ENCODE measurements around the gene TRAPPC2L.

The TRAPPC2L gene

DNA sequence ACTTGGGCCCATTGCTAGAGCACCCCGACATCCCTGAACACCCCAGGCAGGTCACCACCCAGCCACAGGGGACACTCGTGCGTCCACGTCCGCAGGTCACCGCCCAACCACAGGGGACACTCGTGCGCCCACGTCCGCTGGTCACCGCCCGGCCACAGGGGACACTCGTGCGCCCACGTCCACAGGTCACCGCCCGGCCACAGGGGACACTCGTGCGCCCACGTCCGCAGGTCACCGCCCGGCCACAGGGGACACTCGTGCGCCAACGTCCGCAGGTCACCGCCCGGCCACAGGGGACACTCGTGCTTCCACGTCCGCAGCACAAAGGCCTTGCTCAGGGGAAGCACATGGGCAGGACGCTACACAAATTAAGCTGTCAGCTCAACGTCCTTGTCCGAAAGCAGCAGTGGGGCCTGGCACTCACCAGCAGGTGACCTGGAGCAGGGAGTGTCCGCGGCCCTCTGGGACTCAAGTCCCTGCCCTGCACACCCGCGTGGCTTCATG, 17.8 kb upstream of the TRAPPC2L start:
- no peak for DNase-seq (ENCODE audit: low spot score)

DNA sequence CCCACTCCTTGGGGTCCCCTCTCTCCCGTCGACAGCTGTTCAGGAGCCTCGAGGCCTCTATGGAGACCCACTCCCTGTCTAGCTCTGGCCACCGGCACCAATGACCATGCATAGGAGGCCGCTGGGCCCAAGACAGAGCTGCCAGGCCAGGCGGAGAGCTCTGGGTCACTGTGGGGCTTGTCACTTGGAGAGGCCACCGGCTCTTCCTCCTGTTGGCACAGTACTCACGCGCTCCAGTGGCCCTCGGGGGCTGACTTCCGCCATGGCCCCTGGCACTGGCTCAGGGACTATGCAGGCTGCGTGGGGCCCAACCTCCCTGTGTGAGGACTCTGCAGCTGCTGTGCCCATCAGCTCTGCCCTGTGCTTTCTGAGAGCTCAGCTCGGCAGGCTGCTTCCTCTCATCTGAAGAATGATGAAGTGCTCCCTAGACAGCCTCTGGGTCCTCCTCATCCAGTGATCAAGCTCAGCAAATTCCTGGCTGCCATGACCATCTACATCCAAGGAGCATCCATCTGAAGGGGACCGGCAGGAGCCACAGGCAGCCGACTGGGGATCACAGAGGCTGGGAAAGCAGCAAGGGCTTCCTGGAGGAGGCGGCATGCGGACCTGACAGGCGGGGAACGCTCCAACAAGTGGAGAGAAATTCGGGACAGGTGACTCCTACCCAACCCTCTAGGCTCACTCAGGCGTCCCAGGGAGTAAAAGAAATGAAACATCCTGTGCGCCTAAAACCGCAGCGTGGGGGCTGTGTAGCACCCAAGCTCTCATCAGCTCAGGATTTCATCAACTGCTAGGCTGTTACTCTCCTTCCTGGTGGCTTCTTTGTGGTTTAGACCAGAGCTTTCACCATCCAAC, 17.0 kb upstream of the TRAPPC2L start:
- no peak for DNase-seq (ENCODE audit: low spot score)

DNA sequence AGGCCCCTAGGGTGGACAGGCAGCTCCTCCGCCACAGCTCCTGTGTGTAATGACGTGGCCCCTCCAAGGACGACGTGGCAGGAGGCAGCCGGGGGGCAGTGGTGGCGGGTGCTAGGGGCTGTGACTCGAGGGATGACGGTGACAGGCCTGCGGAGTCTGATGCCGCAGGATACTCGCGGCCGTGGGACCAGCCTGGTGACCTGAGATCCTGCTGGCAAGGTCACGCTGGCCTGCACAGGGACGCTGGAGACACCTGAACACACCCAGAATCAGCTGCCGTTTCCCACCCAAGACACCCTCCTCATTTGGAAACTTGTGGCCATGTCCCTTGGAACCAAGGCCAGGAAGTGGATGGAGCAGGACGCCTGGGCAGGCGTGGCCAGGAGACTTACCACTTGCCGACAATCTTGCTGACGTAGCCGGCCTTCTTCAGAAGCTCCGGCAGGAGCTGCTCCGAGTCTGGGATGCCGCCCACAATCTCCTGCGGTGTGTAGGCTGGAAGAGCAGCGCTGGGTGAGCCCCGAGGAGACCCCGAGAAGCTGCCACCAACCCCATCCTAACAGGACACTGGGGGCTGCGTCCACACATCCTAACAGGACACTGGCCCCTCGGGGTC, 16.2 kb upstream of the TRAPPC2L start:
- DNase-seq (ENCODE audit: low spot score) = no peak

DNA sequence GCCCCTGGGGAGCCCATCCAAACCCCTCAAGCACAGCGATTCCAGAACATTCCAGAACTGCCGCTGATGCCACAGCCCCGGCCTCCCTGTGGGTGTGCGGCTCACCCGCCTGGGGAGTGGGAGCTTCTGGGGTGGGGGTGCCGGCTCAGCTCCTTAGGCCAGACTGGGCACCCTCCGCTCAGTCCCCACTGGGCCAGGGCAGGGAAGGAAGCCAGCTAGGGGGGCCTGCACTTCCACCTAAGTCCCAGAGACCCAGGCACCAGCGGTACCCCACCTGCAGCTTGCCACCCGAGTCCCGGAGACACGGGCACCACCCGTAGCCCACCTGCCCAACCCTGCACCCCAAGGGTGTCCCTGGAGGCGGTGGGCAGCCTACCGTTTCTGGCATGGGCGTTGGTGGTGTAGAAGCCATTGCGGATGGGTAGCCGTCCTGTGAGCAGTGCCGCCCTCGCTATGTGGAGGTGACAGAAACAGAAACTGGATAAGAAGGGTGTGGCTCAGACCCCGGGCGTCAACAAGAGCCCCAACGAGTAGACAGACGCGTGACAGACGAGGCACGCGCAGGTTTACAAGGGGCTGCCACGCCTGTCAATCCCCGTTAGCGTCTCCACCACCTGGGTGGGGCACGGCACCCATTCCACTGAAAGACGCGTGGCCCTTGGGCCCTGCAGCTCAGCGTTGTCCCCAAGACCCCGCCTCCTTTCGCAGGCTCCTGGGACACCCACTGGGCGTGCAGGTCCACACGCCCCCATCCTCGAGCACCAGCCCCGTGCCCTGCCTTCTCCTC, 15.2 kb upstream of the TRAPPC2L start:
- no peak for DNase-seq (ENCODE audit: low spot score)

DNA sequence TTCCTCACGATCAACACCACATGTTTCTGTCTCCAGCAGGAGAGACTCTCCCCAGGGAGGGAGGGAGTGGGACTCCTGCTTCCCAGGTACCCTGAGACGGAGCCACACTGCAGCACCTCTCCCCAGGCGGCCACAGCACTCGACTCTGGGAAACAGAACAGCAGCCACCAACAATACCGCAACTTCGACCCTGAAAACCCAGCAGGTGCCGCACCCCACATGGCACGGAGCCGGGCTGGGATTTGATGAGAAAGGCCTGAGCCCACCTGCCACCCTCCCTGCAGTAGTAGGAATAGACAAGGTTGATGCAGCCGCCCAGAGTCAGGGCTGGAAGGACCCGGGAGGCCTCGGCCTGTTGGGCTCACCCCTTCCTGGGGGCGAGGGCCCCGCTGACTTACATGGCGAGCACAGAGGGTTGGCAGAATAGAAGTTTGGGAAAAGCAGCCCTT, 14.6 kb upstream of the TRAPPC2L start:
- DNase-seq (ENCODE audit: low spot score) = no peak

DNA sequence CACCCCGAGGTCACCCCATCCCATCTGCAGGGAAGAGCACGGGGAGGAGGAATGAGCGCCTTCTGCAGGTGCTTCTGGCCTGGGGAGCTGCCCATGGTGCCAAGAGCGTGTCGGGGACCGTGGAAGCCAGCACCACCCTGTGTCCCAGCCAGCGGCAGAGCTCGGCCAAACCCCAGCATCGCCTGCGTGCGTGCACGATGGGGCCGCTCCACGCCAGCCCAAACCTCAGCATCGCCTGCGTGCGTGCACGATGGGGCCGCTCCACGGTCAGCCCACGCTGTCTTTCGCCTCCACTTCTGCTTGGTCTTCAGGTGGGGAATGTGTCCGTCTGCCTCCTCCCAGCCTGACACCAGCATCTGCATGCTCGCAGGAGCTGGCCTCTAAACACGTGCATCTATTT, 14.1 kb upstream of the TRAPPC2L start:
- DNase-seq (ENCODE audit: low spot score) = no peak

DNA sequence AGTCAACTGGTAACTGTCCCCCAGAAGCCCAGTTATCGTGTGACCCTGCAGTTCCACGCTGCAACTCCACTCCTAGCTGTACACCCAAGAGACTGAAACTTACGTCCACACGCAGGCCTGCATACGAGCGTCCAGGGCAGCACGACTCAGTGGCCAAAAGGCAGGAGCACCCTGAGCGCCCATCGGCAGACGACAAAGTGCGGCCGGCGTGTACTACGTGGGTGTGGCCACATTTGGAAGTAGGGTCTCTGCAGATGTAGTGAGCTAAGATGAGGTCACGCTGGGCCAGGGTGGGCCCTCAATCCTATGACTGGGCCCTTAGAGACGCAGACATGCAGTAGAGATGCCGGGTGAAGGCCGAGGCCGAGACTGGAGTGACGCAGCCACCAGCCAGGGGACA, 13.7 kb upstream of the TRAPPC2L start:
- DNase-seq (ENCODE audit: low spot score) = no peak

DNA sequence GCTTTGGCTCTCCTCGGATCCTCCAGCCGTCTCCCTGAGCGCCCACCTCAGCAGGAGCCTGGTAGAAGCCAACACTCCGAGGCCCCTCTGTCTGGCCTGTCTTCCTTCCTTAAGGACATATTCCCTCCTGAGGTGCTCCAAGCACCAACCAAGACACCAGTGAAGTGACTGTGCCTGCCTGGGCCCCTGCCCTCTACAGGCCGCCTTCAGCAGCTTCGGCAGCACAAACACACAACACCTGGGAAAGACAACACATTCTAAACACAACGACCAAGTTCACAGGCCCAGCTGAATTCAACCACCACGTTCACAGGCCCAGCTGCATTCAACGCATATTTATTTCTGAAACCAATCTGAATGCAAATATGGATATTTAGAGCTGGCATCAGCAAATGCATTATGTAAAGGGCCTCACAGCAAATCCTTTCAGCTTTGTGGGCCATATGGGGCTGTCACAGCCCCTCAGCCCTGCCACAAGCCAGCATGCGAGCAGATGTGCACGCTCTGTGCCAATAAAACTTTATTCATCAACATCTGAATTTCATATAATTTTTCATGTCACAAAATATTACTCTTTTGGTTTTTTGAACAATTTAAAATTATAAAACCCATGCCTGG, 12.4 kb upstream of the TRAPPC2L start:
- DNase-seq (ENCODE audit: low spot score) = peak; percentile 36

DNA sequence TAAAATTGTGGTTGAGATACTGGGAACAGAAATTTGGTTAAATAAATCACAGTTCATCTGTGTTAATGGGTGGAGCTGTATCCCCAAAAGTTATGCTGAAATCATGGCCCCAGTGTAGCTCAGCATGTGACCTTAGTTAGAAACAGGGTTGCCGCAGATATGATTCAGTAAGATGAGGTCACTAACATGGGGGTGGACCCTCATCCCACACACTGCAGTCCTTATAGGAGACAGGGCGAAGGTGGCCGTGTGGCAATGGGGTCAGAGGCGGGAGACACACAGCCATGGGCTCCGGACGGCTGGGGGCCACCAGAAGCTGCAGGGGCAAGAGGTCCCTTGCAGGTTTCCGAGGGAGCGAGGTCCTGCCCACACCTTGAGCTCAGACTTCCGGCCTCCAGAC, 10.8 kb upstream of the TRAPPC2L start:
- no peak for DNase-seq (ENCODE audit: low spot score)

DNA sequence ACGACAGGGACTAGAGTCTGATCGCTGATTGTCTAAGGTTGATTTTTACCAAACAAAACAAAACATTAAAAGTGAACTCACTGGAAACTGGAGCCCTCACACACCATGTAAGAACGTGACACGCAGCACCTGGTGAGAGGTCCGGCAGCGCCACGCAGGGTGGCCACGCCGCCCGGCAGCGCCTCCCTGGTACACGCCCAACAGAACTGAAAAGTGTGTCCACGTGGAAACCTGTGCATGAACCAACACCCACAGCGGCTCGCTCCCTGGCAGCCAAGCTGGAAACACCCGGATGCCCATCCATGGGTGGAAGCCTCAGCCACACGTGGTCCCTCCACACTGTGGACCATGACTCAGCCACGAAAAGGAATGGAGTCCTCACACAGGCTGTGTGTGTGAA, 9.3 kb upstream of the TRAPPC2L start:
- no peak for DNase-seq (ENCODE audit: low spot score)

DNA sequence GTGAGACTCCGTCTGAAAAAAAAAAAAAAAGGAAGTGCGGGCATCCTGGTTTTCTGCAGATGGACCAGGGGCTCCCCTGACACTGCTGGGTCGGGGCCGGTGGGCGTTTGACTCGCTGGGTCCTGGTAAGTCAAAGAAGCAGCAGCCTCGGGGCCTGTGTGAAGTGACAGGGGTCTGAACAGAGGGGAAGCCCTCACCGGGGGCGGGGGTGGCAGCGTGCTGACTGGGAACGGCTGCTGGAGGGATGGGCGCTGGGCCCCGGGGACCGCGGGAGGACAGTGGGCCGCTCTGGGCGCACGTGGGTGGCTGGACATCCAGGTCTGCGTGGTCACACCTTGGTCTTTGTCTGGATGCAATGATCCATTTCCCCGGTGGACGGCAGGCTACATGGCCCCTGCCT, 8.4 kb upstream of the TRAPPC2L start:
- no peak for DNase-seq (ENCODE audit: low spot score)

DNA sequence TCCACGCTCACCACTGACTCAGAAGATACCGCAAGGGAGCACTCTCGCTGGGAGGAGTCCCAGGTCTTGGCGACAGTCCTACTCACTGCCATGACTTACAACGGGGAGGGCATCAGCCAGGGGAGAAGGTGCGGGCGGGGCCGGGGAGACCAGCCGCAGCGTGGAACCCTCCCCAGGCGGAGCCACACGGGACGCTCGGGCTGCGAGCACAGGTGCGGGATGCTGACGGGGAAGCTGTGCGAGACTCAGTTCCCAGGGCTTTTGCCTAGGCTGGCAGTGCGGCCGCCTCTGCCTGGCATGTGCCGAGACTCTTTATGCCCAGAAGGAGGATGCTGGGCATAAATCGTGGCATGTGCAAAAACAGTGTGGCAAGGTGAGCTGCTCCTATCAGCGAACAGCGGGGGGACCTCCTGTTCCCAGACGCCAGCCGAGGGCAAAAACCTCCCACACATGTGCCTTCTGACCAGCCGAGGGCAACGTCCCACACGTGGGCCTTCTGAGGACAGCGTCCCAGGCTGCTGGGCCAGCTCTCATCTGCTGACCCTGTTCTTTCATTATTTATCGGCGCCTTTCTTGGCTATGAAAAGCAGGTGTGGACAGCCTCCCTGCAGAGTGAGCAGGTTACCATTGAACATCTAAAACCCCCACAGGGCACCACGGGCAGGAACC, 6.3 kb upstream of the TRAPPC2L start:
- DNase-seq (ENCODE audit: low spot score) = no peak

DNA sequence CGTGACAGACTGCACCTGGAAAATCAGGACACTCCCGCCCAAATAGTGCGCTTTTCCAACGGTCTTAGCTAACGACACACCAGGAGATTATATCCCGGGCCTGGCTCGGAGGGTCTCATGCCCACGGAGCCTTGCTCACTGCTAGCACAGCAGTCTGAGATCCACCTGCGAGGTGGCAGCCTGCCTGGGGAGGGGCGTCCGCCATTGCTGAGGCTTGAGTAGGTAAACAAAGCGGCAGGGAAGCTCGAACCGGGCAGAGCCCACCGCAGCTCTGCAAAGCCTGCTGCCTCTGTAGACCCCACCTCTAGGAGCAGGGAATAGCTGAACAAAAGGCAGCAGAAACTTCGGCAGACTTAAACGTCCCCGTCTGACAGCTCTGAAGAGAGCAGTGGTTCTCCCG, 5.3 kb upstream of the TRAPPC2L start:
- DNase-seq (ENCODE audit: low spot score) = no peak

DNA sequence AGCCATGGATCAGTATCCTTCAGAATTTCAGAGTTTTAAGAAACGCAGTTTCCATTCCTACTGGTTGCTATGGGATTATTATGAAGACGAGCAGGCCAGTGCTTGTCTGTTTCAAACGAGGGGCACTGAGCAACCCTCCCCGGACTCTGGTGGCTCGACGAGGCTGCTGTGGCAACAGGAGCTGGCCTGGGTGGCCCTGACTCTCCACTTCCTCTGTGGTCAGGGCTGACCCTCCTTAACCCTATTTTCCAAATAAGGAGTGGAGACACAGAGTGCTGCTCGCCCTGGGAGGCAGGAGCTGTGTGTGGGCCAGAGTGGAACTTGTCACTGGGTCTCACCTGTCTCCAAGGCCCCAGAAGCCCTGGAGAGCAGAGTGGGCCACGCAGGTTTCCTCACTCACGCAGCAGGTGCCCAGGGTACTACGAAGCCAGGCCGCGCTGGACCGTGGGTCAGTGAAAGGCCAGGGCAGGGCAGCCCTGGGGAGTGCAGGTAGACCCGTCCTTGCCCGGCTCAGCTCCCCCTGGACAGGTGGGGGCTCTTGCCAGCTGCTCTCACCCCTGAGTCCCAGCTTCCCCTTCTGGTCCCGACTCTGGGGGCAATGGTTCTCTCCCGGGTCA, 3.5 kb upstream of the TRAPPC2L start:
- no peak for DNase-seq (ENCODE audit: low spot score)

DNA sequence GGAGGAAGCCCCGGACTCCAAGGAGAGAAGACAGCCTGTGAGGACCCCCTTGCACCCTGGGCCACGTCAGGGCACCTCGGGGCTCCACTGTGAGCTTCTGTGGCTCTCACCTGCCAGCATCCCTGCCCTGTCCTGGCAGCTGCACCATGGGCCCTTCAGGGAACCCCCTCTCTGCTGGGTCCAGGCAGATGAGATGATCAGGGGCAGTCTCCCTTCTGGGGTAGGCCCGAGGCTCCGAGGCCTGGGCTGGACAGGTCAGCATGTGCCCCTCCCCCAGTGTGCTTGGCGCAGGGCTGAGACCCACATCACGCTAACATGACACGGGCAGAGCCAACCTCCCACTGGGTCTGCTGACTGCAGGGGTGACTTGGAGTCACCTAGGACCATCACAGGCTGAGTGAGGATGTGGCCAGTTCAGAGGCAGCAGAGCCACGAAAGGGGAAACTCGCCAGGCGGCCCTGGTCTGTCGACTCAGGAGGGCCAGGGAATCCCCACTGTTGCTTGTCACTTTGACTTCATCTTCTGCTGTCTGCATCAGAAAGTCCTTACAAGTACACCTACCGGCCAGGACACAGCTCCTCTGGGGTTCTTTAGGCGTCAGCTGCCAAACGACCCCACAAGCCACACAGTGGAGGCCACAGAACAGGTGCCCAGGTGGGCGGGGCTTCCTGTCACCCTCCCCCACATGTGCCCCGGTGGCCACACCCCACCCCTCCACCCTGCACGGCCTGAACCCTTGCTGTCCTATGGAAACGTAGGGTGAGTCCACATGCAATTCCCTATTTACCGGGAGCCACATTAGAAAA, 2.4 kb upstream of the TRAPPC2L start:
- DNase-seq (ENCODE audit: low spot score) = no peak

DNA sequence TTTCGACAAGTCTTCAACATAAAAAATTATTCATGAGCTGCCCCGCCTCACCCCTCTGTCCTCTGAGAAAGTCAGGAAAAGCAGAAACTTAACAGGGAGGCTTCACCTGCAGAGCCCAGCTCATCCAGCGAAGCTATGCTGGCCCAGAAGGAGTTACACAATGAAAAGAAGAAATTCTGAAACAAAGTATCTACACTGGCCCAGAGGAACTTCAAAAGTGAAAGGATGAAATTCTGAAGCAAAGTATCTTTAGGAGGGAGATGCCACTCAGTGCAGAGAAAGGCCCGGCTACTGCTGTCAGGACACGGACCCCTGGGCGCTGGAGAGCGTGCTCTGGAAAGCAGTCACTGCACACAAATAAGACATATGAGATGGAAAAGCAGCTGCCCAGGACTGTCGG, 1.8 kb upstream of the TRAPPC2L start:
- DNase-seq (ENCODE audit: low spot score) = no peak

DNA sequence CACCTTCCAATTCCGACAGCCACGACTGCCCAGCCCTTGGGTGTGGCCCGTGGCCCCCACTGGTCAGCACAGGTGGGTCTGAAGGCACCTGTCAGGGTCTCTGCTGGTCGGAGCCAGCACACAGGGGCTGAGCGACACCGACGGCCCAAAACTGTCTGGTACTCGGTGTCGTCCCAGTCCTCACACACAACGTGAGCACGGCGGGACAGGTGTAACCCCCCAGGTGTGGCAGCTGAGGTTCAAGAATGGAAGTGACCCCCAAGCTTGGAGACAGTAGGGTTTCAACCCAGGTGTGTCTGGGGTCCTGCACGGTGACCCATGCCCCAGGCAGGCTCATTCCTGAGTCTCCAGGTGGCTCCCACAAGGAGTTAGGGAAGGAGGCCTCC, 1.2 kb upstream of the TRAPPC2L start:
- no peak for DNase-seq (ENCODE audit: low spot score)

DNA sequence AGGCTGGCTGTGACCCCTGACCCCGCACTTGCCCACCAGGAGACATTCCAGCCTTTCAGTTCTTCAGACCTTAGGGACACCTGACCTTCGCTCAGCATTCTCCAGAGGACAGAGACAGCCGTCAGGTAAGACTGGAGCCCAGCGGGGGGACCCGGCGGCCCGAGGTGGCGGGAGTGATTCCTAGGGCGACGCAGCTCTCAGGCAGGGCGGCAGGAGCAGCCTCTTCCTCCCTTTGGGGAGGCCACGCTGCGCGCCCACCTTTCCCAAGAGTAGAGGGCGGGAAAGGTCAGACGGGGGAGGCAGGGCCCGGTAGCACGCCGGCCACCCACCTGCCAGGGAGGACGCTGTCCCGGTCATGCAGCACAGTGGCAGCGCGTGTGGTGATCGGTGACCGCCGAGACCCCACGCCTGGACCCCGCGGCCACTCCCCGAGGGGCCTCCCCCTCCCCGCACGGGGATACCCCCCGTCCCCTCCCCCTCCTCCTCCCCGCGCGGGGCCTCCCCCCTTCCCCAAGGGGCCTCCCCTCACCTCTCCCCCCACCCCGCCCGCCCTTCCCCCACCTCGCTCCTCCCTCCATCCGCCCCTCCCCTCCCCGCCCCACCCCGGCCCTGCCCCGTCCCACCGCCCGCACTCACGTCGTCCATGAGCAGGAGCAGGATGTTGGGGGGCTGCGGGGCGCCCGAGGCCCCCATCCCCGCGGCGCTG, 652 bp upstream of the TRAPPC2L start:
- DNase-seq (ENCODE audit: low spot score) = no peak

DNA sequence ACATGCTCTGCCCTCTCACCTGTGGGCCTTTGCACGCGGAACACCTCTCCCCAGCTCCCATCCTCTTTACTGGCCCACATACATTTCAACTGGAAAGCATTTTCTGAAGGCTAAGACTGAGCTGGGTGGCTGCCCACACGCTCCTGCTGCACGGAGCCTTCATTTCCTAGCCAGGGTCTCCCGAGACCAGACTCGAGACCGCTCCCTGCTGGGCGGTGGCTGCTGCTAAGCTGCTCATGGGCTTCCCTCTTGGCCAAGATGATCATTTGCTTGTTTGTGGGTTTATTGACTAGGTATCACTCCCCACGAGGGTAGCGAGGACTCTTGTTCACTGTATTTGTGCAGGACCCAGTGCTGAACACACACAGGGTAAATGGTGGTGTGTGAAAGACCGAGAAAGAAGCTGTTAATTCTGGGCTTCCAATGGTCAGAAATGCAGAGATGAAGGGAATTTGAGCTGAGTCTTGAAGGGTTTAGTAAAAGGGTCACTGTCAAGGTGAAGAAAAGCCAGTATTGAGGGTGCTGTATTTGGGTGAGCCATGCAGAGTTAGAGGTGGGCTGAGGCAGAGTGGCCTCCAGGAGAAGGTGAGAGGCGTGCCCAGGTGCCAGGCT, 907 bp downstream of the TRAPPC2L start:
- peak; percentile 70 for DNase-seq (ENCODE audit: low spot score)

Measured in cerebellar cortex (tissue), 1 donor.